T1000 (cell line): ENCODE measurements around the gene CATSPERD.

Source experiments
- DNase-seq: peaks from one replicate; lab custom pipeline; 2025; ENCODE audit warnings: mixed read lengths; lab: John Stamatoyannopoulos, UW

Gene CATSPERD

DNA sequence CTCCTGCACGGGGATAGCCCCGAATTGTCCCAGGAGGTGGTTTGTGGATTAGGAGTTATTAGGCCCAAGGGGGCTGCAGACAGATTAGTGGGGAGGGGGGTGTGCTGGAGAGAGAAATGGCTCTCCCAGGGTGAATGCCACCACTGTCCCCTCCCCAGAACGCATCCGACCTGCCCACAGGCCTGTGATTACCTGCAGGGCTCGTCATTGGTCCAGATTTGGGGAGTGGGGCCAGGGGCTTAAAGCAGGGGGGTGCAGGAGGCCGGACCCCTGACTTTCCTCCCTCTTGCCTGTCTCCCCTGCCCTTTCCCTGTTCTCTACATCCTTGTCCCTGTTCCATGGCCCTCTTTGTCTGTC is 85.7 kb downstream of the CATSPERD start:
- no peak for DNase-seq

DNA sequence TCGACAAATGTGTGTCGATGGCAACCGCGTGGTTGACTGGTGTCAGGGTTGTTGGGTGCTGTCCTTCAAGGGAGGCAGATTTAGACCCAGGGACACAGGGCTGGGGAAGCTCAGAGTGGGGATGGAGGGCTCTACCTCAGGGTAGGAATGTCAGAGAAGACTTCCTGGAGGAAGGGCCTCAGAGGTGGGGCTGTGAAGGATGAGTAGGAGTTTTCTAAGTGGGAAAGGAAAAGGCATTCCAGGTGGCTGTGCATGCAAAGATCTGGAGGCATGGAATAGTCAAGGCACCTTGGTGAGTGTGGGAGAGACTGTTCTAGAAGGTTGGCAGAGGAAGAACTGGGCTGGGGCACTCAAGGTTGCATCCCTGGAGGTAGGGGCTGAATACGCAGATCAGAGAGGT is 86.5 kb downstream of the CATSPERD start:
- DNase-seq: no peak

- no peak for DNase-seq
These were observed 87.8 kb downstream of the CATSPERD start for GRCh38 chr19:5808120-5808816.

- no peak for DNase-seq
These were observed 88.6 kb downstream of the CATSPERD start for GRCh38 chr19:5809053-5809452.

DNA sequence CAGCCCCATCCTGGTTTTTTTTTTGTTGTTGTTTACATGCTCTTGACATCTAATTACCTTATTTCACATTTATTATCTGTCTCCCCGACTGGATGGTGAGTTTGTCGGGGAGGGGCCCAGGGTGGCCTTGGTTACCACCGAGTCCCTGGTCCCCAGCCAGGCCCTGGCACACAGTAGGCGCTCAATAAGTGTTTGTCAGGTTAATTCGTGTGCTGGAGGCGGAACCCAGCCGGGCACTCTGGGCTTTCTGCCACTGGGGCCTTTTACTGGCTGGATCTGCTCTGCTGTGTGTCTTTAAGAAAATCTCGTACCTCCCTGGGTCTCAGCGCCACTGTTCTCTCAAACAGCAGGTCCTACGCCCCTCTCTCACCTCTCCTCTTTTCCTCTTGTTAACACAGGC is 89.0 kb downstream of the CATSPERD start:
- no peak for DNase-seq

DNA sequence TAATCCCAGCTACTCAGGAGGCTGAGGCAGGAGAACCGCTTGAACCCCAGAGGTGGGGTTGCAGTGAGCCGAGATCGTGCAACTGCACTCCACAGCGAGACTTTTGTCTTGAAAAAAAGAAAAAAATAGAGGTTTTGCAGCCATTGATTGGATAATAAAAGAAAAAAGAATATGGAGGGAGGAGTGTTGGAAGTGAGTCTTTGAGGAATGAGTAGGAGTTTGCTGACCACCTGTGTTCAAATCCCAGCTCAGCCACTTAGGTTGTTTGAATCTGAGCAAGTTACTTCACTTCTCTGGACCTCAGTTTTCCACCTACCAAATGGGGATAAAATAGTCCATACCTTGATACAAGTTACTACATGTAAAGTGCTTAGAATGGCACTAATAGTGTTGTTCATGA is 90.7 kb downstream of the CATSPERD start:
- DNase-seq: no peak

DNA sequence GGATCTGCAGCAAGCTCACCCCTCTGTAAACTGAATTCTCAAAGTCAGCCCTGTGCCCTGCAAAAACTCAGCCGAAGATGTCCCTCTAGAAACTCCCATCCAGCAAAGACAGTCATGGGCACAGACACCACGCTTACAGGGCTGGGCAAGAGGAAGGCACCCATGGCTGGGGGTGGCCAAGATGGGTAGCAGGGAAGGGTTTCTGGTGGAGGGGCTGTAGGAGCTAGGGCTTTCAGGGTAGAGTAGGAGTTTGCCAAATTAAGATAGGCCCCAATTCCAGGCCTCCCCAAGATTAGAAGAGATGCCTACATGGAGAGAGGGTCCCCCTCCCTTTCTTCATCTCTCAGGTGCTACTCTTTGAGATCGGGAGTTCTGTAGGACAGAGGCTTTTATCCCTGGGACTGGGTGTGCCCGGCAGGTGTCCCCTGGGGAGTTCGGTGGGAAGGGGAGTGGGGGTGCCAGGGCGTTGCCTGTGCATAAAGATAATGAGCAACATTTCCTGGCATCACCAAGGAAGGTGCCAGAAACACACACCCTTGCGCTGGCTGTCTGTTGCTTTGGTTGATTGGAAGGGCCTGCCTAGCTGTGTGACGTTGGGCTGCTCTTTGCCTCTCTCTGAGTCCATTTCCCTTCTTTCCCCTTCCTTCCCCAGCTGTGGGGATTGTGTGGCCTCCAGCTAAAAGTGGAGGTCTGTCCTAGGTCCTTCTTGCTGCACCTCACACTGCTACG is 93.8 kb downstream of the CATSPERD start:
- no peak for DNase-seq

GRCh38 chr19:5814852-5815246 is 94.4 kb downstream of the CATSPERD start:
- no peak for DNase-seq

DNA sequence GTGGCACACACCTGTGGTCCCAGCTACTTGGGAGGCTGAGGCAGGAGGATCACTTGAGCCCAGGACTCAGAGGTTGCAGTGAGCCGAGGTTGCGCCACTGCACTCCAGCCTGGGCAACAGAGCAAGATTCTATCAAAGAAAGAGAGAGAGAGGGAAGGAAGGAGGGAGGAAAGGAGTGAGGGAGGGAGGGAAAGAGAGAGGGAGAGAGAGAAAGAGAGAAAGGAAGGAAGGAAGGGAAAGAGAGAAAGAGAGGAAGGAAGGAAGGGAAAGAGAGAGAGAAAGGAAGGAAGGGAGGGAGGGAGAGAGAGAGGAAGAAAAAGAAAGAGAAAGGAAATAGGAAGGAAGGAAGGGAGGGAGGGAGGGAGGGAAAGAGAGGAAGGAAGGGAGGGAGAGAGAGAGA is 96.8 kb downstream of the CATSPERD start:
- DNase-seq: no peak

- DNase-seq: no peak
These were observed 98.2 kb downstream of the CATSPERD start for GRCh38 chr19:5818594-5818993.

- DNase-seq: no peak
These were observed 100.3 kb downstream of the CATSPERD start for GRCh38 chr19:5820785-5821184.

GRCh38 chr19:5821521-5822180 is 101.2 kb downstream of the CATSPERD start:
- no peak for DNase-seq

DNA sequence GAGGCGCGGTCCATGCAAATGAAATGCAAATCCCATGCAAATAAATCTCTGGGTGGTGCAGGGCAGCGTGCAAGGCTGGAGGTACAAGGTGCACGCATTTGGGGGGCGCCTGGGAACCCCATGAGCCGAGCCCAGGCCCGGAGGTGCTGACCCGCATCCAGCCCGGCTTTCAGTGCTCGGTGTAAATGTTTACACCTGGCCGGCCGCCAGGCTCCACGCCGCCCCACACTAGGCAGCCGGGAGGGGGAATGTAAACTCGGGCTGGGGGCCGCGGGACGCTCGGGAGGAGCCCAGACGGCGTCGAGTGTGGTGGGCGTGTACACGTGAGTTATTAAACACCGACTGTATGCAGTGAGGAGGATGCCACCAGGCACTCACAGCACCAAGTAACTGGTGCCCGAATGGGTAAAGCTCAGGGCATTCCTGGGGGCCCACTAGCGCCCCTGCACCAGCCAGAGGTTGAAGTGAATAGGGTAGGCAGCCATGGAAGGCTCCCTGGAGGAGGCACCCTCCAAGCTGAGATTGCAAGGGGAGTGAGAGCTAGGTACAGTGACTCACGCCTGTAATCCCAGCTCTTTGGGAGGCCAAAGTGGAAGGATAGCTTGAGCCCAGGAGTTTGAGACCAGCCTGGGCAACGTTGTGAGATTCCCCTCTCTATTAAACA is 101.9 kb downstream of the CATSPERD start:
- DNase-seq: no peak

DNA sequence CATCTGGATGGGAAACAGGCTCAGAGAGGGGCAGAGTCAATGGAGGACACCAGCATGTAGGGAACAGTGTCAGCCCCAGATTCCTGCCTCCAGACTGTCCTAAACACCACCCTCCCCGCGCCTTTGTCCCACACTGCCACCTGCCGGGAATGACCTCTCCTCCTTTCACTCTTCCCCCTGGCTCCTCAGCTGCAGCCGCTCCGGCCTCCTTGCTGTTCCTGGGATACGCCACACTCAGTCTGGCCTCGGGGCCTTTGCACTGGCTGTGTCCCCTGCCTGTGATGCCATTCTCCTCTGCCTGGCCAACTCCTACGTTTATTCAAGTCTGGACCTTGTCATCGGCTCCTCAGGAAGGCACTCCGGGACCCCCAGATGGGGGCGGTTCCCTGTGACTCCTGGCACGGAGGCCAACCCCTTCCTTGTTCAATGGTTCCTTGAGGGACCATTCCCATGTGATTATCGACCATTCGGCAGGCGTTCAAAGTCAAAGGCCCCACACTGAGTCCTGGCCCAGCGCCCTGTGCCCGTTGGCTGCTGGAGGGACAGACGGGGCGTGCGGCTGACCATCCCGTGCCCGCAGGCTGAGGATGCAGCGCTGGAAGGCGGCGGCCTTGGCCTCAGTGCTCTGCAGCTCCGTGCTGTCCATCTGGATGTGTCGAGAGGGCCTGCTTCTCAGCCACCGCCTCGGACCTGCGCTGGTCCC is 103.3 kb downstream of the CATSPERD start:
- DNase-seq: no peak

DNA sequence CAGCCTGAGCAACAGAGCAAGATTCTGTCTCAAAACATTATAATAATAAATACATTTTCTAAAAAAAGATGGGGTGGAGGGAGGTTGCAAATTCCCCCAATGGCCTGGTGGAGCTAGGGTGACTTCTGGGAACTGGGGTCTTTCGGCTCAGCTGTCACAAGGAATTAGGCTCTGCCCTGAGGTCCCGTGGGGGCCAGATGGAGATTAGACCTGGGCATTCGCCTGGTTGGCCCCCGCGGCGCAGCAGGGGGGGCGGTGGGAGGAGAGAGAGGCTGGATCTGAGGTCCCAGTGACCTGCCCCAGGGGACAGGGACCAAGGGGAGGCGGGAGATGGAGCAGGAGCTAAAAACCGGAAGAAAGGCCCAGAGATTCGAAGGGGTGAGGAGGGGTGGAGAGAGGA is 104.3 kb downstream of the CATSPERD start:
- no peak for DNase-seq

- DNase-seq: no peak
These were observed 104.7 kb downstream of the CATSPERD start for GRCh38 chr19:5825178-5825577.

DNA sequence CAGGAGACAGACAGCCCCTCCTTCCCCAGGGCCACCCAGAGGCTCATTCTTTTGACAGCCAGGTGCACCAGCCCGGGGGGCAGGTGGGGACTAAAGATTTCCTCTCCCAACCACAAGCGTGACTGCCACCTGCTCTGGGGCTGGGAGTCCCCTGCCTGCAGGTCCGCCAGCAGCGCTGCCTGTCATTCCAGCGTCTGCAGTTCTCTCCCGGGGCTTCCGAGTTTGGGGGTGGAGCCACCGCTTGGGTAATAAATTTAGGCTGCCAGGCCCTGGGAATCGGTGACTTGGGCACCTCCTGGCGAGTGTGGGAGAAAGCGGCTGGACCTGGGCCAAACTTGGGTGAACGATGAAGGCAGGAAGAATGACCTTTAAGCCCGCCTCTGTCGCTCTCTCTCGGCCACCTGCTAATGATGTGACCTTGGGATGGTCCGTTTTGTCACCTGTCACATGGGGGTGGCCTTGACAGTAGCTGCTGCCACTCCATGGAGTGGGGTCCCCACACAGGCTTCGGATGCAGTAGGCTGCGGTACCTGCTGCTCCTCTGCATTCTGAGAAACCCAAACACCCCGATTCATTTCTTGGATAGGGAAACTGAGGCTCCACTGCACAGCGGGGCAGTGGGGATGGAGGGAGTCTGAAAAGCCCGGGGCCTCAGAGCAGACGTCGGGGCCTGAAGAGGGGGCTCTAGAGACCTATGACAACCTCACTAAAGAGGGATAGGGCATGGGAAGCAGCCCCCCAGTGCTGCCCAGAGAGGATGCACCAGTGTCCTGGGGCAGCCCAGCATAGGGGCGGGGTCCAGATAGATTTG is 106.3 kb downstream of the CATSPERD start:
- peak; percentile 34 for DNase-seq

- DNase-seq: no peak
These were observed 107.0 kb downstream of the CATSPERD start for GRCh38 chr19:5827342-5827890.

- peak; percentile 94 for DNase-seq
These were observed 107.6 kb downstream of the CATSPERD start for GRCh38 chr19:5827891-5828660.
